GM18907 (cell line): ENCODE data around the gene ACSL1.
"Not testable (repeated sequence)": the region's sequence is repeated elsewhere in the genome, so short reads cannot be mapped to it uniquely, and the experiment has no call there.

ENCODE experiments used
- ATAC-seq: cut with Tn5 transposase; IDR thresholded peaks from one replicate; pipeline ENCODE4 v1.9.1; 2021; ENCODE audit warnings: mild to moderate bottlenecking, moderate library complexity; ENCODE audit not compliant: unreplicated experiment

ACSL1 gene

DNA sequence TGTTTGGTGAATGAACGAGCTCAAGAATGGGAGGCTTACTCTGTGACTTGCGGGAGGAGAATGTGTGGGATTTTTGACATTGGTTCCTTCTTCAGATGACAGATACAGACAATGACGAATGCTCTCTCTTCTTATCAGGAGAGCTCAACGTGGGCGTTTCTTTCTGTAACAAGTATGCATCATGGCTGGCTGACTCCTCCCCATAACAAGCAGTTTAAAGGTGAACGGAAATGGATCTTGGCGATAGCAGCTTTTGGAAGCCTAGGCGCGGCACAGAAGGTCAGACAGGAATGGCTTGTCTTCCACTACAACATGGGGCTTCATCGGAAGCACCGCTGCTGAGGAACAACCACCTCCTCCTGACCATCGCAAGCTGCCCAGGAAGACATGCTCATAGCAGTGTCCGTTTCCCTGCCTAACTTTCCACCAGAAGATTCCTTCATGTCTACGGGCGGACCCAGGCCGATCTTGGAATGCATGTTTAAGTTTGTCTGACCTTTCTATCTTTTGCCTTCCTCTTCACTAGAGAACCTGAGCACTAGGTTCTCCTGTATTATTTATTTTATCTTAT lies 18.3 kb upstream of the ACSL1 start:
- no peak for ATAC-seq

DNA sequence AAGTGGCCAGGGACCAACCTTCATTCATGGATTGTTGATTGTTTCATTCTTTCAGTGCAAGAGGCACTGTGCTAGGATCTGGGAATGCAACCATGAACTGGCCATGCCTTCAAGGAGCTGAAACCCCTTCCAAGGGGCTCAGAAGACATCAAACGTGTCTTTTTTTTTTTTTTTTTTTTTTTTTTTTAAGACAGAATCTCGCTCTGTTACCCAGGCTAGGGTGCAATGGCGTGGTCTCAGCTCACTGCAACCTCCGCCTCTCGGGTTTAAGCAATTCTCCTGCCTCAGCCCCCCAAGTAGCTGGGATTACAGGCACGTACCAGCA lies 13.3 kb upstream of the ACSL1 start:
- not testable (repeated sequence) for ATAC-seq

DNA sequence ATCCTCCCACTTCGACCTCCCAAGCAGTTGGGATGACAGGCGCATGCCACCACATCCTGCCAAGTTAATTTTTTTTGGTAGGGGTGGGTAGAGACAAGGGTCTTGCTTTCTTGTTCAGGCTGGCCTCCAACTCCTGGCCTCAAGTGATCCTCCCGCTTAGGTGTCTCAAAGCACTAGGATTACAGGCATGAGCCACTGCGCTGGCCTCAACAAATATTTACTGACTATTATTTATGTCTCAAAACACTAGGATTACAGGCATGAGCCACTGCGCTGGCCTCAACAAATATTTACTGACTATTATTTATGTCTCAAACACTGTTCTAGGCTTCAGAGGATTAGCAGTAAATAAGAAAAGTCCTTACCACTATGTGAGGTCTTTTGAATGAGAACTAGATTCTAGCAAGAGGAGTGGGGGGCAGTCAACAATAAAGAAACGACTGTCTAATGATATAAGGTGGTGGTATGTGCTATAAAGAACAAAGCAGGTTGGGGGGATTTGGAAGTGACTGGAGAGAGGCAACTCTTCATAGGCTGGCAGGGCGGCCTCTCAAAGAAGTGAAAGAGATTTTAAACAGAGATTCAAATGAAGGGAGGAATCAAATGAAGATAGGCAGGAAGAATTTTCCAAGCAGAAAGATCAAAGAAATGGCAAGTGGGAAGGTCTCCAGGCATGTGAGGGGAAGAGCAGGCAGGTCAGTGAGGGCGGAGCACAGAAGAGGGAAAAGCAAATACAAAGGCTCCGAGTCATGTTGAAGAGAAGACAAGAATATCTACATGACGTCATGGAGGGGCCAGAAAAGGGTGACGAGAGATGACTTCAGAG lies 12.7 kb upstream of the ACSL1 start:
- no peak for ATAC-seq

DNA sequence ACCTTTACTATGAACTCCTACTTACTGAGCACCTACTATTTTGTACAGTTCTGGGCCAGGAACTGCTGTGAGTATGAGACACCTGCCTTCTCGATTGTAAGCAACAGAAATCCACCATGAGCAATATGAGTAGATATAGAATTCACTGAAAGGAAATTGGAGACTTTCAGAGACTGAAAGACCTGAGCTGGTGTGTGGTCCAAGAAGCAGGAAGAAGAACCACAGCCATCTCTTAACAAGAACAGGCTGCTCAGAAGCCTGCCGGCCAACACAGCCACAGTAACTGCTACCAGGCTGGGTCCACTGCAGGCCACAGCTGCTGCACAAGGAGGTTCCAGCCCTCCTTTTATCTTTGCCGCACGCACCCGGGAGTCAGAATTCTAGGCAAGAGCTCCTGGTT lies 10.8 kb upstream of the ACSL1 start:
- no peak for ATAC-seq

DNA sequence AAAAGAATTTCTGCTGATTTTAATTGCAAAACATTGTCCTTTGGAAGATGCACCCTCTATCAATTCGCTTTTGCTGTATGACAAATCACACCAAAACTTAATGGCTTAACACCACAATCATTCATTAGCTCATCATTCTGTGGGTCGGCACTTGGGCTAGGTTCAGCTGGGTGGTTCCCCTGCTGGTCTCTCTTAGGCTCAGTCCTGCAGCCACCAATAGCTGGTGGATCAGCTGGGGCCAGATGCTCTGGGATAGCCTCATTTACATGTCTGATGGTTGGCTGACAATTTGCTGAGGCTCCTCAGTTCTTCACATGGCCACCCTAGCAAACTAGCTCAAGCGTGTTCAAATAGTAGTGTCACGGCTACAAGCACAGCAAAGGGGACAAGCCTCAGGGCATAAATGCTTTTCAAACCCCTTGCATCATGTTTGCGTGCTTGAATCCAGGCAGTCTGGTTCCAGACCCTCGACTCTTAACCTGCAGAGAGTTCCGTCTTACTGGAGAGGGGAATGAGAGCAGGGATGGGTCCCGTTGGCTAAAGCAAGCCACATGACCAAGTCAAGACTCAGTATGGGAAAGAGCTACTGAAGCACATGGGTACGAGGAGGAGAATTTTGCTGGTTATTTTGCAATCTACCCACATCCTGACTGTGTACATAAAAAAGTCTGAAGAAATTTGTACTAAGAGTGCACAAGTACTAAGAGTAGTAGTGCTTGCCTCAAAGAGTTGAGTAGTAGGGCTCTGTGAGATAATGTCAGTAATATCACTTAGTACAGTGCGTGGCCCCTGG lies 7.5 kb upstream of the ACSL1 start:
- no peak for ATAC-seq

DNA sequence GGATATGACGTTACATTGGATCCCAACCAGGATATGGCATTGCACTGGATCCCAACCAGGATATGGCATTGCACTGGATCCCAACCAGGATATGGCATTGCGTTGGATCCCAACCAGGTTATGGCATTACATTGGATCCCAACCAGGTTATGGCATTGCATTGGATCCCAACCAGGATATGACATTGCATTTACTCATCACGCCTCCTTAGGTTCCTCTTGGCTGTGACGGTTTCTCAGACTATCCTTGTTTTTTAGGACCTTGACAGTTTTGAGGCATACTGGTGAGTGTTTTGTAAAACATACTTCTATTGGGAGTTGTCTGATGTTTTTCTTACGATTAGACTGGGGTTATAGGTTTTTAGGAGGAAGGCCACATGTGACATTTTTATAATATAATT lies 5.4 kb upstream of the ACSL1 start:
- ATAC-seq: no peak

DNA sequence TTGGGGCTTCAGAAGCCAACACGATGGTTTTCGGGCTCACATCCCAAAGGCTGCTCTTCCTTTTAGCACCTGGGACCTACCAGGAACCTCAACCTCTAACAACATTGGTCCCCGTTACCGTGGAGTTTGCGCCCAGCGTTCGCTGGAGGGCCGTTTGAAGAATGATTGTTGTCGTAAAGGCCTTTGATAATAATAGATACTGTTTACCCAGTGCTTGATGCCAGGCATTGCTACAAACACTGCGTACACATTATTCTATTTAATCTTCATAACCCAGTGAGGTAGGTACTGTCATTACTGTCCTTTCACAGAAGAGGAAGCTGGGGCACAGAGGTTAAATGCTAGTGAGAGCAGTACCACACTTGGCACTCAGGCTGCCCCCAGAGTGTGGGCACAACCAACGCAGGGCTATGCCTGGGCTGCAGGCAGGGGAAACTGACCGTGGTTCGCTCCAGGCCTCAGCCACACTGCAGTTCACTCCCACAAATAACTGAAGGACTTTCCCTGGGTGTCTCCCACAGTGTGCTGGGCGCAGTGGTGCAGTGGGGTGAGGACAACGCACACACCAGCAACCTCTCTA lies 1.0 kb upstream of the ACSL1 start:
- peak; percentile 13 for ATAC-seq

DNA sequence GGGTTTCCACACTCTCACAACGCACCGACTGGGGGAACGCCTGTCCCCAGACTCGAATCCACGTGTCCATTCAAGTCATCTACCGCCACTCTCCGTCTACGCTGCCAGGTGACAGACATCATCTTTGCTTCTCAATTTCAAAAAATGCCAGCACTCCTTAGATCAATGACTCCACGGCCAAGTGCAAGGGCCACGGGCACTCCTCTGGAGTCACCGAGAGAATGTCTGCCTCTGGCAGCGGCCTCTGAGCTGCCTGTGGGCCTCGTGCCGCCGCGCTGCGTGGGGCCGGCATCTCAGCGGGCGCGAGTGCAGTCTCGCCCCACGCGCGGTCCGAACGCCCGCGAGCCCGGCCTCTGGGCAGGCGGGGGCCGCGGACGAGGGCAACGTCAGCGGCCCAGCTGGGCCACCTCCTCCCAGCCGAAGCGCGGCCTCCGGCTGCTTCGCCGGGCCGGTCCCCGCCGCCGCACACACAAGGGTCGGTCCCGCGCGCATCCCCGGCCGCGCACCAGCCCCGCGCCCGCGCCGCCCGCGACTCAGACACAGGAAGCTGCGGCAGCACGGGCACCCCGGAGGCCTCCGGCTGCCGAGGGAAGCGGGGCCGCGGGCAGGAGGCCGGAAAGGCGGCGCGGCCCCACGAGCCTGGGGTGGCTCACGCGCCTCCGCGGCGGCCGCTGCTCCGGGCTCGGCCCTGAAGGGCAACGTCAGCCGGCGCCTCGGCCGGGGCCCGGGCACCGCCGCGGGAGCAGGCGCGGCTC lies 450 bp downstream of the ACSL1 start:
- ATAC-seq: peak; percentile 36

DNA sequence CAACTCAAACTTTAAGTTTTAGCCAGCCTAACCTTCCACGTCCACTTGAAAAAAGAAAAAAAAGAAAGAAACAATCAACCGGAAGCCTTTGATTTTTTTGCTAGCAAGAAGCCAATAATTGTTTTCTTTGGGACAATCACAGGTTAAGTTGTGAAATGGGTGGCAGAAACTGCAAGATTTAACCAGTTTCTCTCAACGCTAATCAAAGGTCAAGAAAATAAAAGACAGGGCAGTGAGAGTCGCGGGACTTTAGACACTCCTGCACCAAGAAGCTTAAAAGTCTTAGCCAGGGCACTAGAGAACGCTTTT lies 1.0 kb downstream of the ACSL1 start:
- ATAC-seq: no peak

DNA sequence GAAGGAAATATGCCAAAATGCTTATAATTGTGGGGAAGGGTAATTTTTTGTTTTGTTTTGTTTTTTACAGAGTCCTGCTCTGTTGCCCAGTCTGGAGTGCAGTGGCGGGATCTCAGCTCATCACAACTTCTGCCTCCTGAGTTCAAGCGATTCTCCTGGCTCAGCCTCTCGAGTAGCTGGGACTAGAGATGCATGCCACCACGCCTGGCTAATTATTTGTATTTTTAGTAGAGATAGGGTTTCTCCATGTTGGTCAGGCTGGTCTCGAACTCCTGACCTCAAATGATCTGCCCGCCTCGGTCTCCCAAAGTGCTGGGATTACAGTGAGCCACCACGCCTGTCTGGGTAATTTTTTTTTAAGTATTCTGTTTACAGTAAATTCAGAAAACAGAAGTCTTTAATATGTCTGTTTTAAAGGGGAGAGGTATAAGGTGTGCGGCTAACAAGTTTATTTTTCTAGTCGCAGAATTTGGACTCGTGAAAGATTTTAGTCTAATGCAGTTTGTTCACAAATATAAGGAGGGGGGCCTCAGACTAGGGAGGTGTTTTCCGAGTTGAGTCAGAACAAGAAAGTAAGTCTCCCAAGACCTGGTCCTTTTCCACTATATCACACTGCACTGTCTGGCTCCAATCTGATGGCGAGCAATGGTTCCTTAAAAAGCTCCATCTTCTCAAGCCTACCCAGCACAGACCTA lies 1.5 kb downstream of the ACSL1 start:
- no peak for ATAC-seq

DNA sequence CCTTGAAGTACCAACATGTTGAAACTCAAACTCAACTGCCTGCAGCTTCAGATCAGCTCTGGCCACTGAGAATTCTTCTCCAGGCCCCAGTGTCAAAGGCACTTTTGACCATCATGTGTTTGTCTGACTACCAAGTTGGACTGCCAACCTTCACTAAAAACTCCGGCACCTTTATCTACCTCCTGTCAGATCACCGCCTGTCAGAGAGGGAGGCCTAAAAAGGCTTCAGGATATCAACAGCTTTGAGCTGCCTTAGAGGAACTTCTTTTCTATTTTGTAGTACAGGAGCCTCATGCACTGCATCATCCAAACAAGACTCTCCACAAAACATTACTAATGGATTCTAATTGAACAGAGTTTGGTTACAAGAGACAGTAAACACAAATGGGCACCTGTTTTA lies 2.8 kb downstream of the ACSL1 start:
- ATAC-seq: no peak

DNA sequence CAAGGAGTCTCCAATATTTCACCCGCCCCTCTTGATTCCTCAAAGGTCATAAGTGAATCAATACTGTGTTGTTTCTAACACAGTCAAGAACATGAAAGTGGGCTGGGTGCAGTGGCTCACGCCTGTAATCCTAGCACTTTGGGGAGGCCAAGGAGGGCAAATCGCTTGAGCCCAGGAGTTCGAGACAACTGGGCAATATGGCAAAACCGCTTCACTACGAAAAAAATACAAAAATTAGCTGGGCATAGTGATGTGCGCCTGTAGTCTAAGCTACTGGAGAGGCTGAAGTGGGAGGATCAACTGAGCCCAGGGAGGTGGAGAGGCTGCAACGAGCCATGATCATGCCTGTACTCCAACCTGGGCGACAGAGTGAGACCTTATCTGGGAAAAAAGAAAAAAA lies 3.4 kb downstream of the ACSL1 start:
- ATAC-seq: no peak

DNA sequence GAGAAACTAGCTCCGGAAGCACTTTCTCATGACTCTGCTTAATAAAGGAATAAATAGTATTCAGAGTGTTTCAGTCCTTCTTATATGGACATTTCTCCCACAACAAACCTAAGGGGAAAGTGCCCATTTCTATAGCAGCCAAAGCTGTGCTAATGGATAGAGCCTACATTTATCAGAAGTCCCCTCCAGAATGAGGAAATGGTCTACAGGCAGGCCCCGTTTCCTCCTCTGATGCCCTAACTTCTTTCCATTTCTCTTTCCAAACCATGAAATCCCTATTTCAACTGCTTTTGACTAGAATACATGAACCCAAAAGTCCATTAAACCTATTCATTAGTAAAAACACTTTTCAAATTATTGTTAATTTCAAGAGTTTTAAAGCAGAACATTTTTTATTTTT lies 4.5 kb downstream of the ACSL1 start:
- no peak for ATAC-seq

DNA sequence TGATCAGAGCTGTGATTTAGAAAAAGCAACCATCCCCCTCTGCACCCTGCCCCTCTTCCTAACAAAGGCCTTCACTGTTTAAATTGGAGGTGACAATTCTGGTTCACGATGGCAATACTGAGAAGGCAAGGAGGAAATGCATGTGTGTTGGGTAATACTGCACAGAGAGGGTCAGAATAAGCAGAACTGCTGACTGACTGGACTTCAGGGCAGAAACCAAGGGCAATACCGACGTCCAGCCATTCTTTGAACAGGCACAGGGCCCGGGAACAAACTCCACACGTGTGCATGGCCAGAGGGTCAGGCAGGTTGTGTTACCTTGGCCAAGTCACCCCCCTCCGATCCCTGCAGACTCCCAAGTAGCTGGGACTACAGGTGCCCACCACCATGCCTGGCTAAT lies 6.0 kb downstream of the ACSL1 start:
- ATAC-seq: no peak

DNA sequence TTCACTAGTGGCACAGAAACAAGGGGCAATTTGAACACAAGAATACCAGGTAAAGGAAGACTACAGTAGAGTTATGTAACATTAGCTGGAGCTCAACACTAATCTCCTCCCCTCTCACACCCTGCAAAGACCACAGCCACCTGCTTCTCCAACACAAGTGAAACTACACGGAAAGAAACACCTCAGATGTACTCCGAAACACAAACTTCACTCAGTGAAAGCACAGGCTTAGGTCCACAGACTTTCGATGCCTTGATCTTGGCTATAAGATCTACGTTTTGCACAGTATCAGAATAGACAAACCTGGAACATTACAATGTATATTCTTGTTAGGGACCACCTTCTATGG lies 7.6 kb downstream of the ACSL1 start:
- peak; percentile 30 for ATAC-seq

DNA sequence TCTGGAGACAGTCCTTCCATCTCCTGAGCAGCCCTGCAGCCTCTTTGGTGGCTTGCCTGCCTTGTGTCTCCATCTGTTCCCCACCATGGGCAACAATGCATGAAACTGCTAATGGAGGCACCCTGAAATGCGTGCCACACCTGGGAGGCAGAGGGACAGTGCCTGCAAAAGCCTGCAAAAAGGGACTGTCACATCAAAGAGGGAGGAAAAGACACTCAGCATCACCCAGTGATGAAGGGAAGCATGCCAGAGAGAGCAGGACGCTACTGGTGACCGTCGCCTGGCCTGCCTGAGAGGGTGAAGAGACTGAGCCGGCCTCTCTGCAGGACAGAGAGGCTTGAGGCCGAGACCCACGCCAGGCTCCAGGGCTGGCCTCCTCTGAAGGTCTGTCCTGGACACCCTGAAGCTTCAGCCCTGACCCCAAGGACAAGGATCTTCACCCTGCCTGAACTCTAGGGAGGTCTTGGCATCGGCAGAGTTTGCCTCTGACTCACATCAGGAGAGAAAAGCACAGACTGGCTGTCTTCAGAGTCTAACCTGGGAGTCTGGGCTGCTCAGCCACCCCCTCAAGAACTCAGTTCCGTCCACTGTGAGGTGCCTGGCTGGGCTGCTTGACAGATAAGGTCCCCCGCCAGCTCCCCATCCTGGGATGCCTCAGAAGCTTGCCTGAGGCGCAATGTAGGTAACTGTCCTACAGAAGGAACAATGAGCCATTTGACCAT lies 8.1 kb downstream of the ACSL1 start:
- no peak for ATAC-seq

DNA sequence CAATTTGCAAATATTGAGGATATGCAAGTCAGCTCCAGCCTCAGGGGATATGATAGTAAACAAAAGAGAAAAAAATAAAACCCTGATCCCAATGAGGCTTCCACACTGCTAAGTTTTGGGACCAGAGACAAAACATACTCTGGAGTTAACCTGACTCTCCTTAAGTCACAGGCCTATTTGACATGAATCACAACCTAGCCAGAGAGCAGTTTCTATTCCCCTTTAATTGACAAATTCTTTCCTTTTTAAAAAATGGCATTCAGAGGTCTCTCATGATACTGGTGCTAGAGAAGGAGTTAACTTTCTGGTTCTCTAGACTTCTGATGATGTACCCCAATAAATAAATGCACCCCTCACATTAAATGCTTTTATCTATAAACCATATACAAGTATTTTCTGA lies 8.8 kb downstream of the ACSL1 start:
- no peak for ATAC-seq

DNA sequence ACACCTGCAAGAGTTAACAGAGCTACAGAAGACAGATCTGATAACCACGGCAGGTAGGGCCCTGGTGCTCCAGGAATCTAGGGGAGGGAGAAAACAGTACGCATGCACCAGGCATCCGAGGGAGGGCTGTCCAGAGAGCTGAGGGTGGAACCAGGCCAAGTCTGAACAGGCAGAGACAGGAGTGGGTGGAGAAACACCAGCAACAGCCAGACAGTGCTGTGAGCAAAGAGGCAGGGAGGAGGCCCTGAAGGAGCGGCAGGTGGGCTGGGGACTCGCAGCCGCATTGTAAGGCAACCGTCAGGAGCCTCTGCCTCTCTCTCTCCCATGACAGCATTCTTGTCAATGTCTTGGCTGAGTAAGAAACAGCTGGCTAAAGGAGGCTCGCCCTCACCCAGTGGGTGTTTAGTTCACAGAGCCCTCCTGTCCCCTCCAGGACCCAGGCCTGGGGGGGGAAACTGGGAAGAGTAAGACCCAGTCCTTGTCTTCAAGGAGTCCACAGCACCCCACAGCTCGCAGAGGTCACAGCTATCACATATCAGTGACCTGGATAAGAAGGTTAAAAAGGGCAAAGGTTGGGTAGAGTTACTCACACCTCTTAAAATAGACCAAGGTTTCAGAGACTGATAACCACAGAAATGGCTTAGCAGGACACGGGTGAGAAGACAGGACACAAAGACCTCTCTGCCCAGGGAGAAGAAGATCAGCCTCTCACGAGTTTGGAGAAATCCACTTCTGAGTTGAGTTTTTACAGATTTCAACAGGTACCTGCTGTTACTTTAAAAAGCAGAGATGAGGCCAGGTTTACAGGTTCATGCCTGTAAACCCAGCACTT lies 10.5 kb downstream of the ACSL1 start:
- peak; percentile 85 for ATAC-seq

DNA sequence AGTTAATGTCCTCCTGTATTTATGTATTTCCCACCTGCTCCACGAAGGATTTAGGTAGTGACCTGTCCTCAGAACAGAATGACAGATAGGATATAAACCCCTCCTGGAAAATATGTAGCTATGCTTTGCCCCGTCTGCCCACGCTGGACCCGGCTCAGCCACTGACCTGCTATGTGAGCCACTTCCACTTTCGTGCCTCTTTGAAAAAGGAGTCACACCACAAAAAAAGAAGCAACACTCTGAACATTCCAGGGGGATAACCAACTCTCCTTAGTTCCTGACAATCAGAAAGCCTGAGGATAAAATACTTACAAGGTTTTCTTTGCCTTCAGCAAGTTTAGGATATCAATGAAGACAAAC lies 11.1 kb downstream of the ACSL1 start:
- no peak for ATAC-seq
